Activated CD8-positive, alpha-beta T cell treated with anti-CD3 and anti-CD28 coated beads for 36 hours (primary cell): Measurements from ENCODE around the gene ITGA5. TPM values are rescaled to one million over a fixed set of nuclear protein-coding genes. Genes with fewer than 3 reads are reported as not detected.

Experiments used
- ATAC-seq: fragments of 200-7000 bp; cut with Tn5 transposase; one replicate; pipeline ENCODE4 v1.10.0; 2021; ENCODE audit warnings: mild to moderate bottlenecking, moderate library complexity
- CTCF ChIA-PET: fragments of 350-600 bp; sonication (Branson Sonifier 250); formaldehyde crosslinking; loops from one replicate; lab custom pipeline; 2021; ENCODE audit warnings: antibody characterized with exemption; lab: Charles Lee
- POLR2A ChIA-PET: fragments of 350-600 bp; sonication (Branson Sonifier 250); formaldehyde crosslinking; loops from one replicate; lab custom pipeline; 2021; ENCODE audit warnings: antibody characterized with exemption; lab: Charles Lee
- DNase-seq: peaks from one replicate; pipeline ENCODE4 v3.0.0-alpha.2; 2020
- H3K27ac Mint-ChIP-seq: one replicate; pipeline ENCODE4 v1.8.0; 2021; ENCODE audit warnings: mild to moderate bottlenecking, mixed read lengths
- H3K27me3 Mint-ChIP-seq: one replicate; pipeline ENCODE4 v1.8.0; 2021; ENCODE audit warnings: mixed read lengths
- H3K36me3 Mint-ChIP-seq: one replicate; pipeline ENCODE4 v1.8.0; 2021; ENCODE audit warnings: low read depth, mixed read lengths
- H3K4me1 Mint-ChIP-seq: one replicate; pipeline ENCODE4 v1.8.0; 2021; ENCODE audit warnings: low read depth, mixed read lengths
- H3K4me3 Mint-ChIP-seq: one replicate; pipeline ENCODE4 v1.8.0; 2021; ENCODE audit warnings: mild to moderate bottlenecking, moderate library complexity, mixed read lengths
- H3K9me3 Mint-ChIP-seq: one replicate; pipeline ENCODE4 v1.8.0; 2021; ENCODE audit warnings: mixed read lengths
- CTCF ChIP-seq: fragments of 200-600 bp; IDR thresholded peaks from one replicate; pipeline ENCODE4 v1.8.0; 2022; ENCODE audit warnings: antibody characterized with exemption, mild to moderate bottlenecking
- intact Hi-C: fragments of 100-400 bp; cut with micrococcal nuclease; formaldehyde crosslinking; loops from one replicate; pipeline ENCODE4 v1.10.0; 2022
- total RNA-seq, 2 experiments: library from RNA; stranded (reverse); gene quantifications; one replicate each; pipeline ENCODE4 v1.2.3, GENCODE V29; 2021

ITGA5 gene
- total RNA-seq, 2 experiments from 2014 or later: 35.2 to 36.6 TPM

GRCh38 chr12:54377797-54378515 is 41.1 kb downstream of the ITGA5 start:
- Mint-ChIP-seq H3K4me3 (no peak overlapping the region), H3K4me1 (peaks cover 19% of the 10 kb centered on the region), H3K9me3 (no peaks in the 10 kb centered on the region), H3K27me3 (no peaks in the 10 kb centered on the region), H3K36me3 (no peaks in the 10 kb centered on the region), H3K27ac (no peak overlapping the region)
- ATAC-seq: no peak
- TF ChIP-seq CTCF: no peak
- DNase-seq: no peak
- POLR2A ChIA-PET: interaction anchor here (0.7 to 1.8 kb wide), 2 partner anchors 19 to 21 kb away, joined by 3 to 5 read pairs; no protein-coding TSS in a partner anchor
- intact Hi-C loops: no loop called here
- CTCF ChIA-PET: interaction anchor here (1.0 to 7.9 kb wide), 15 partner anchors 10 to 169 kb away, joined by 3 to 79 read pairs (median 23); partner anchors contain the start of gene NFE2

GRCh38 chr12:54377007-54377406 is 42.1 kb downstream of the ITGA5 start:
- Mint-ChIP-seq H3K27me3 (no peaks in the 10 kb centered on the region), H3K27ac (peak overlapping the region; percentile 32), H3K9me3 (no peaks in the 10 kb centered on the region), H3K4me3 (no peak overlapping the region), H3K4me1 (peaks cover 23% of the 10 kb centered on the region), H3K36me3 (no peaks in the 10 kb centered on the region)
- POLR2A ChIA-PET: interaction anchor here (2.0 kb wide), 1 partner anchor 17 kb away, joined by 4 read pairs; no protein-coding TSS in a partner anchor
- intact Hi-C loops: no loop called here
- ATAC-seq: no peak
- DNase-seq: no peak
- TF ChIP-seq CTCF: no peak
- CTCF ChIA-PET: interaction anchor here (0.9 to 6.6 kb wide), 5 partner anchors 10 to 63 kb away, joined by 3 to 68 read pairs (median 3); no protein-coding TSS in a partner anchor

- DNase-seq: no peak
- CTCF ChIA-PET: interaction anchor here (0.9 to 6.6 kb wide), 4 partner anchors 9 to 64 kb away, joined by 3 to 68 read pairs (median 4); no protein-coding TSS in a partner anchor
- POLR2A ChIA-PET: interaction anchor here (2.0 kb wide), 1 partner anchor 17 kb away, joined by 4 read pairs; no protein-coding TSS in a partner anchor
- Mint-ChIP-seq H3K36me3 (no peaks in the 10 kb centered on the region), H3K9me3 (no peaks in the 10 kb centered on the region), H3K27me3 (no peaks in the 10 kb centered on the region), H3K4me1 (peaks cover 26% of the 10 kb centered on the region), H3K27ac (peak overlapping the region; percentile 32), H3K4me3 (no peak overlapping the region)
- ATAC-seq: no peak
- no peak for TF ChIP-seq CTCF
- intact Hi-C loops: no loop called here
These were observed 42.5 kb downstream of the ITGA5 start for GRCh38 chr12:54376596-54376995.

- Mint-ChIP-seq H3K27me3 (no peaks in the 10 kb centered on the region), H3K36me3 (no peaks in the 10 kb centered on the region), H3K27ac (no peak overlapping the region), H3K4me3 (no peak overlapping the region), H3K4me1 (peaks cover 29% of the 10 kb centered on the region), H3K9me3 (no peaks in the 10 kb centered on the region)
- intact Hi-C loops: no loop called here
- ChIA-PET CTCF (interaction anchor here (1.0 to 2.6 kb wide), 4 partner anchors 17 to 50 kb away, joined by 3 to 6 read pairs (median 6); partner anchors contain the start of gene COPZ1), POLR2A (interaction anchor here (2.0 to 2.2 kb wide), 2 partner anchors 16 to 89 kb away, joined by 4 to 8 read pairs; no protein-coding TSS in a partner anchor)
- TF ChIP-seq CTCF: no peak
- ATAC-seq (no peak), DNase-seq (no peak)
These were observed 43.8 kb downstream of the ITGA5 start for GRCh38 chr12:54375259-54375579.
